ENCODE results near the gene PLXNA4.

Gene PLXNA4

GRCh38 chr7:132080967-132081668 lies 495.2 kb downstream of the PLXNA4 start:
- Histone ChIP-seq H4K20me1 (ENCODE audit: insufficient read depth, low read length) (no peaks in the 10 kb centered on the region), H3K9me3 (ENCODE audit: insufficient read depth, low read length) (no peaks in the 10 kb centered on the region), H3K4me1 (ENCODE audit: low read length) (no peaks in the 10 kb centered on the region), H3K4me2 (ENCODE audit: low read length) (no peak overlapping the region), H2AFZ (ENCODE audit: low read depth, low read length) (no peak overlapping the region), H3K79me2 (ENCODE audit: low read length) (no peaks in the 10 kb centered on the region), H3K27ac (ENCODE audit: low read length) (no peak overlapping the region), H3K9ac (ENCODE audit: low read length) (no peak overlapping the region), H3K27me3 (ENCODE audit: low read depth, low read length) (peaks cover 34% of the 10 kb centered on the region), H3K4me3 (ENCODE audit: low read length) (no peak overlapping the region), H3K36me3 (replicated peaks; ENCODE audit: low read depth, low read length) (no peaks in the 10 kb centered on the region)
- no peak for TF ChIP-seq EZH2phosphoT487 (IDR thresholded peaks at IDR 0.05; ENCODE audit: low read depth)
- TF ChIP-seq, protein P1, sequence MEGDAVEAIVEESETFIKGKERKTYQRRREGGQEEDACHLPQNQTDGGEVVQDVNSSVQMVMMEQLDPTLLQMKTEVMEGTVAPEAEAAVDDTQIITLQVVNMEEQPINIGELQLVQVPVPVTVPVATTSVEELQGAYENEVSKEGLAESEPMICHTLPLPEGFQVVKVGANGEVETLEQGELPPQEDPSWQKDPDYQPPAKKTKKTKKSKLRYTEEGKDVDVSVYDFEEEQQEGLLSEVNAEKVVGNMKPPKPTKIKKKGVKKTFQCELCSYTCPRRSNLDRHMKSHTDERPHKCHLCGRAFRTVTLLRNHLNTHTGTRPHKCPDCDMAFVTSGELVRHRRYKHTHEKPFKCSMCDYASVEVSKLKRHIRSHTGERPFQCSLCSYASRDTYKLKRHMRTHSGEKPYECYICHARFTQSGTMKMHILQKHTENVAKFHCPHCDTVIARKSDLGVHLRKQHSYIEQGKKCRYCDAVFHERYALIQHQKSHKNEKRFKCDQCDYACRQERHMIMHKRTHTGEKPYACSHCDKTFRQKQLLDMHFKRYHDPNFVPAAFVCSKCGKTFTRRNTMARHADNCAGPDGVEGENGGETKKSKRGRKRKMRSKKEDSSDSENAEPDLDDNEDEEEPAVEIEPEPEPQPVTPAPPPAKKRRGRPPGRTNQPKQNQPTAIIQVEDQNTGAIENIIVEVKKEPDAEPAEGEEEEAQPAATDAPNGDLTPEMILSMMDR (IDR thresholded peaks at IDR 0.05; ENCODE audit: low read depth, low read length) = no peak

DNA sequence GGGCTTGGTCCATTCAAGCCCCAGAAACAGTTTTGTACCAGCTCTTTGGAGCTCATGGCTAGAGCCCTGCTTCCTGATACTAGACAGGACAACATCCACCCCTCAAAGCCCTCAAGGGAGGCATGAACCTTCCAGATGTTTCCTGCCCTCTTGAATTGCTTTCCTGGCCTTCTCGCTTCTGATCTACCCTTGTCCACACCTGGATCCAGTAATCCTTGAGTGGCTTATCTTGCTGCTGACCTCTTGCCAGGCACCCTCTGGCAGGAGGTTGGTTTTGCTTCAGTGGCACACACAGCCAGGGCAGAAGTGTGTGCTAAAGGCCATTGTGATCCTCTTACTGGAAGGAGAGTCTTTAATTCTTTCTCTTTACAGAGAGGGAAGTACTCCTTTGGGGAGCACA lies 495.8 kb downstream of the PLXNA4 start:
- Histone ChIP-seq H3K4me2 (ENCODE audit: low read length) (no peak overlapping the region), H3K36me3 (replicated peaks; ENCODE audit: low read depth, low read length) (no peaks in the 10 kb centered on the region)

GRCh38 chr7:132078891-132079735 lies 497.2 kb downstream of the PLXNA4 start:
- Histone ChIP-seq H3K4me3 (ENCODE audit: low read length) (no peak overlapping the region), H2AFZ (ENCODE audit: low read depth, low read length) (no peak overlapping the region), H3K27me3 (ENCODE audit: low read depth, low read length) (peaks cover 34% of the 10 kb centered on the region), H3K27ac (ENCODE audit: low read length) (no peak overlapping the region), H3K4me1 (ENCODE audit: low read length) (no peaks in the 10 kb centered on the region), H3K9ac (ENCODE audit: low read length) (no peak overlapping the region), H4K20me1 (ENCODE audit: insufficient read depth, low read length) (no peaks in the 10 kb centered on the region), H3K4me2 (ENCODE audit: low read length) (no peak overlapping the region), H3K79me2 (ENCODE audit: low read length) (no peaks in the 10 kb centered on the region), H3K36me3 (replicated peaks; ENCODE audit: low read depth, low read length) (no peaks in the 10 kb centered on the region), H3K9me3 (ENCODE audit: insufficient read depth, low read length) (no peaks in the 10 kb centered on the region)
- TF ChIP-seq, protein P1 (IDR thresholded peaks at IDR 0.05; ENCODE audit: low read depth, low read length) = no peak
- no peak for TF ChIP-seq EZH2phosphoT487 (IDR thresholded peaks at IDR 0.05; ENCODE audit: low read depth)

More for the DNA sequence above, 495.8 kb downstream of the PLXNA4 start:
- no peaks in the 10 kb centered on the region for H4K20me1 ChIP-seq (ENCODE audit: insufficient read depth, low read length)
- no peaks in the 10 kb centered on the region for H3K79me2 ChIP-seq (ENCODE audit: low read length)
- H3K9me3 ChIP-seq (ENCODE audit: insufficient read depth, low read length) = no peaks in the 10 kb centered on the region
- H3K4me3 ChIP-seq (ENCODE audit: low read length) = no peak overlapping the region
- no peak overlapping the region for H2AFZ ChIP-seq (ENCODE audit: low read depth, low read length)
- peaks cover 34% of the 10 kb centered on the region for H3K27me3 ChIP-seq (ENCODE audit: low read depth, low read length)
- H3K9ac ChIP-seq (ENCODE audit: low read length) = no peak overlapping the region
- H3K27ac ChIP-seq (ENCODE audit: low read length) = no peak overlapping the region
- no peaks in the 10 kb centered on the region for H3K4me1 ChIP-seq (ENCODE audit: low read length)
- TF ChIP-seq EZH2phosphoT487 (IDR thresholded peaks at IDR 0.05; ENCODE audit: low read depth) = no peak
- TF ChIP-seq, protein P1 (IDR thresholded peaks at IDR 0.05; ENCODE audit: low read depth, low read length) = no peak

- Histone ChIP-seq H2AFZ (ENCODE audit: low read depth, low read length) (no peak overlapping the region), H3K9ac (ENCODE audit: low read length) (no peak overlapping the region), H3K4me2 (ENCODE audit: low read length) (no peak overlapping the region), H4K20me1 (ENCODE audit: insufficient read depth, low read length) (no peaks in the 10 kb centered on the region), H3K4me1 (ENCODE audit: low read length) (no peaks in the 10 kb centered on the region), H3K27me3 (ENCODE audit: low read depth, low read length) (peaks cover 32% of the 10 kb centered on the region), H3K9me3 (ENCODE audit: insufficient read depth, low read length) (no peaks in the 10 kb centered on the region), H3K27ac (ENCODE audit: low read length) (no peak overlapping the region), H3K36me3 (replicated peaks; ENCODE audit: low read depth, low read length) (no peaks in the 10 kb centered on the region), H3K4me3 (ENCODE audit: low read length) (no peak overlapping the region), H3K79me2 (ENCODE audit: low read length) (no peaks in the 10 kb centered on the region)
- TF ChIP-seq, protein P1 (IDR thresholded peaks at IDR 0.05; ENCODE audit: low read depth, low read length) = no peak
- no peak for TF ChIP-seq EZH2phosphoT487 (IDR thresholded peaks at IDR 0.05; ENCODE audit: low read depth)
Measured at GRCh38 chr7:132077971-132078685, 498.1 kb downstream of the PLXNA4 start.
